ENCODE measurements around the gene SAXO1. TPM values are rescaled to one million over a fixed set of nuclear protein-coding genes. Genes with fewer than 3 reads are reported as not detected.
"Not testable (repeated sequence)": the region's sequence is repeated elsewhere in the genome, so short reads cannot be mapped to it uniquely, and the experiment has no call there.

The SAXO1 gene
- total RNA-seq, 1 experiment from 2014 or later: not detected

GRCh38 chr9:19023078-19023477 is 9.9 kb downstream of the SAXO1 start:
- intact Hi-C loops (cut with micrococcal nuclease; ENCODE audit: unreplicated experiment) (loop anchor here (10.0 kb wide), 1 partner anchor 758 kb away; no protein-coding TSS in a partner anchor), in situ Hi-C loops (cut with HindIII; ENCODE audit: low pct_unique_long_range_greater_than_20kb, low sequenced_read_pairs) (no loop called here)
- Histone ChIP-seq H3K36me3 (ENCODE audit: control insufficient read depth, insufficient read depth, low read length) (no peaks in the 10 kb centered on the region), H3K27ac (ENCODE audit: low read length) (no peak overlapping the region), H3K9me3 (ENCODE audit: control insufficient read depth, insufficient read depth, low read depth, low read length) (no peaks in the 10 kb centered on the region), H3K4me3 (ENCODE audit: low read depth in 2 of 2, low read length in 2 of 2) (no peak overlapping the region), H3K27me3 (ENCODE audit: control insufficient read depth, insufficient read depth, low read length) (no peaks in the 10 kb centered on the region), H3K4me1 (ENCODE audit: control insufficient read depth, insufficient read depth, low read length) (no peaks in the 10 kb centered on the region)
- no TSS peak for BruUV-seq (replicated peaks)
- no peak for TF ChIP-seq POLR2AphosphoS5 (IDR thresholded peaks at IDR 0.05; ENCODE audit: low read depth, low read length)
- DNase-seq (ENCODE audit: low read depth, low spot score) (no peak), ATAC-seq (no peak)
- POLR2A ChIA-PET: interaction anchor here (0.7 kb wide), 1 partner anchor 333 kb away, joined by 20 read pairs; no protein-coding TSS in a partner anchor
- CTCF ChIA-PET: no interaction called here

- intact Hi-C loops (cut with micrococcal nuclease; ENCODE audit: unreplicated experiment): loop anchor here (10.0 kb wide), 1 partner anchor 757 kb away; no protein-coding TSS in a partner anchor
- no peaks in the 10 kb centered on the region for H3K4me1 ChIP-seq (ENCODE audit: control insufficient read depth, insufficient read depth, low read length)
- TF ChIP-seq POLR2AphosphoS5 (IDR thresholded peaks at IDR 0.05; ENCODE audit: low read depth, low read length) (no peak), TCF7L2 (IDR thresholded peaks at IDR 0.05; ENCODE audit: low read depth, low read length) (no peak), CTCF (IDR thresholded peaks at IDR 0.05) (no peak), REST (IDR thresholded peaks at IDR 0.05; ENCODE audit: insufficient read depth in 1 of 2, low read depth in 2 of 2, low read length in 1 of 2) (no peak), SIN3A (IDR thresholded peaks at IDR 0.05; ENCODE audit: borderline replicate concordance, insufficient read depth, low read depth, low read length) (no peak)
- no peak for ATAC-seq
- H3K27me3 ChIP-seq (ENCODE audit: control insufficient read depth, insufficient read depth, low read length): no peaks in the 10 kb centered on the region
- no peaks in the 10 kb centered on the region for H3K36me3 ChIP-seq (ENCODE audit: control insufficient read depth, insufficient read depth, low read length)
- CTCF ChIA-PET: no interaction called here
- POLR2A ChIA-PET: no interaction called here
- H3K9me3 ChIP-seq (ENCODE audit: control insufficient read depth, insufficient read depth, low read depth, low read length): no peaks in the 10 kb centered on the region
- no peak overlapping the region for H3K27ac ChIP-seq (ENCODE audit: low read length)
- H3K4me3 ChIP-seq (ENCODE audit: low read depth in 2 of 2, low read length in 2 of 2): no peak overlapping the region
- no TSS peak for BruUV-seq (replicated peaks)
- in situ Hi-C loops (cut with HindIII; ENCODE audit: low pct_unique_long_range_greater_than_20kb, low sequenced_read_pairs): no loop called here
- no peak for DNase-seq (ENCODE audit: low read depth, low spot score)
Observed at GRCh38 chr9:19022206-19022605, 10.8 kb downstream of the SAXO1 start.

- CTCF ChIA-PET: not testable (repeated sequence)
Observed at GRCh38 chr9:19021649-19022048, 11.4 kb downstream of the SAXO1 start.

More at GRCh38 chr9:19021649-19022048, 11.4 kb downstream of the SAXO1 start:
- H3K4me1 ChIP-seq (ENCODE audit: control insufficient read depth, insufficient read depth, low read length); H3K9me3 ChIP-seq (ENCODE audit: control insufficient read depth, insufficient read depth, low read depth, low read length); POLR2A ChIA-PET; H3K36me3 ChIP-seq (ENCODE audit: control insufficient read depth, insufficient read depth, low read length); H3K27ac ChIP-seq (ENCODE audit: low read length); in situ Hi-C loops (cut with HindIII; ENCODE audit: low pct_unique_long_range_greater_than_20kb, low sequenced_read_pairs); ATAC-seq; BruUV-seq (replicated peaks); H3K4me3 ChIP-seq (ENCODE audit: low read depth in 2 of 2, low read length in 2 of 2); H3K27me3 ChIP-seq (ENCODE audit: control insufficient read depth, insufficient read depth, low read length); DNase-seq (ENCODE audit: low read depth, low spot score): not testable (repeated sequence)
- intact Hi-C loops (cut with micrococcal nuclease; ENCODE audit: unreplicated experiment): loop anchor here (10.0 kb wide), 1 partner anchor 757 kb away; no protein-coding TSS in a partner anchor
